ENCODE results near the gene RNF214. TPM values are rescaled to one million over a fixed set of nuclear protein-coding genes. Genes with fewer than 3 reads are reported as not detected.
"Not testable (repeated sequence)": the region's sequence is repeated elsewhere in the genome, so short reads cannot be mapped to it uniquely, and the experiment has no call there.

The RNF214 gene
- polyA plus RNA-seq, 1 donor from 2014 or later = 7.6 TPM

DNA sequence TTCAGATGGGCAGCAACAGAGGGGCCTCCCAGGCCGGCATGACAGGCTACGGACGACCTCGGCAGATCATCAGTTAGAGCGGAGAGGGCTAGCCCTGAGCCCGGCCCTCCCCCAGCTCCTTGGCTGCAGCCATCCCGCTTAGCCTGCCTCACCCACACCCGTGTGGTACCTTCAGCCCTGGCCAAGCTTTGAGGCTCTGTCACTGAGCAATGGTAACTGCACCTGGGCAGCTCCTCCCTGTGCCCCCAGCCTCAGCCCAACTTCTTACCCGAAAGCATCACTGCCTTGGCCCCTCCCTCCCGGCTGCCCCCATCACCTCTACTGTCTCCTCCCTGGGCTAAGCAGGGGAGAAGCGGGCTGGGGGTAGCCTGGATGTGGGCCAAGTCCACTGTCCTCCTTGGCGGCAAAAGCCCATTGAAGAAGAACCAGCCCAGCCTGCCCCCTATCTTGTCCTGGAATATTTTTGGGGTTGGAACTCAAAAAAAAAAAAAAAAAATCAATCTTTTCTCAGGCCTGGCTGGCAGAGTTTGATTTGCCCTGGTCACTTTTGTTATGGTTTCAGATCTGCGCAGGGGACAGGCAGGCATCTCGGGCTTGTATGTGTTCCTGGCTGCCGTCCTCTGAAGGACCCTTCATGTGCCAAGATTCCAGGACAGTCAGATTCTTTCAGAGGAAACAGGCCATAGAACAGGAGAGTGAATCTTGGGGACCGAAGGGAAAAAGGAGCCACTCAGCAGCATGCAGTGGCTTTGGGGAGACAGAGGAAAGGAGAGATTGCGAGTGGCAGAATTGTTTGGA lies 28.0 kb upstream of the RNF214 start:
- TF ChIP-seq POLR2AphosphoS5 (IDR thresholded peaks at IDR 0.05) (no peak), EZH2 (IDR thresholded peaks at IDR 0.05; ENCODE audit: borderline replicate concordance, insufficient read depth, low read length, poor library complexity, severe bottlenecking) (no peak)
- H3K9me3 ChIP-seq (ENCODE audit: low read length) = no peaks in the 10 kb centered on the region
- H3F3A ChIP-seq (ENCODE audit: insufficient read depth, low read length, poor library complexity, severe bottlenecking) = no peaks in the 10 kb centered on the region
- no peaks in the 10 kb centered on the region for H4K20me1 ChIP-seq (ENCODE audit: insufficient read depth)
- H3K27me3 ChIP-seq (ENCODE audit: insufficient read depth, low read depth, low read length) = no peaks in the 10 kb centered on the region
- no peaks in the 10 kb centered on the region for H3K36me3 ChIP-seq (ENCODE audit: insufficient read depth, low read length)
- H3K9ac ChIP-seq (ENCODE audit: low read length) = no peak overlapping the region
- H3K4me3 ChIP-seq (ENCODE audit: low read length) = no peak overlapping the region
- H3K9me2 ChIP-seq (ENCODE audit: insufficient read depth, low read length) = no peaks in the 10 kb centered on the region
- no peak overlapping the region for H3K4me2 ChIP-seq (ENCODE audit: low read length)
- H3K79me2 ChIP-seq (replicated peaks; ENCODE audit: insufficient read depth, low read length) = no peaks in the 10 kb centered on the region
- H2AFZ ChIP-seq (ENCODE audit: low read depth, low read length) = no peak overlapping the region
- no peak overlapping the region for H3K27ac ChIP-seq (ENCODE audit: low read length)

DNA sequence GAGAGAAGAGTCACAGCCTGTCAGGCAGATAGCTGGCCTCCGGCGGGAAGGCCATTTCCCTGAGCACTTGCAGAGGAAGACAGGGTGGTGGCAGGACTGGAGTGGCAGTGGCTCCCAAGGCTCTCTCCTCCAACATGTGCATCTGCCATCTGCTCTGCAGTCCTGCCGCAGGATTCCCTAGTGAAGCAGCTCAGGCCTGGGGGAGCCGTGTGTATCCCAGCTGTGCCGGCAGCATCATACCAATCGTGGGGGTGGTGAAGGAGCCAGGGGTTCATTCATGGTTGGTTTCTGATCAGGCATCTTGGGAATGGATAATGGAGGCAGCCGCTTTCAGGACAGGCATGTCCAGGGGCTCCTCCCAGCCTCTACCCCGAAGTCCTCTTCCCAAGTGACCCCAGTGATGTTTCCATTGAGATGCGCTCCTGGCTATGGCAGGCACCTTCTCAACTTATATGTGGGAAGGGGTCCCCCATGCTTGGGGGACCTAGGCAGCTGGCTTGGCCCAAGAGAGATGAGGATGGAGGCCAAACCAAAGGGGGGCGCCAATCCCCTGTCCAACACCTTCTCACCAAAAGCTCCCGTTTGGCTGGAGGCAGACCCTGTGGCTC lies 27.2 kb upstream of the RNF214 start:
- Histone ChIP-seq H3K4me3 (ENCODE audit: low read length) (no peak overlapping the region), H3K27me3 (ENCODE audit: insufficient read depth, low read depth, low read length) (no peaks in the 10 kb centered on the region), H4K20me1 (ENCODE audit: insufficient read depth) (no peaks in the 10 kb centered on the region), H3K36me3 (ENCODE audit: insufficient read depth, low read length) (no peaks in the 10 kb centered on the region), H3K9me2 (ENCODE audit: insufficient read depth, low read length) (no peaks in the 10 kb centered on the region), H3K79me2 (replicated peaks; ENCODE audit: insufficient read depth, low read length) (no peaks in the 10 kb centered on the region), H3K9ac (ENCODE audit: low read length) (no peak overlapping the region), H3K9me3 (ENCODE audit: low read length) (no peaks in the 10 kb centered on the region), H3F3A (ENCODE audit: insufficient read depth, low read length, poor library complexity, severe bottlenecking) (no peaks in the 10 kb centered on the region), H3K4me2 (ENCODE audit: low read length) (no peak overlapping the region), H2AFZ (ENCODE audit: low read depth, low read length) (no peak overlapping the region), H3K27ac (ENCODE audit: low read length) (no peak overlapping the region)
- TF ChIP-seq MXI1 (conservative IDR thresholded peaks at IDR 0.05; ENCODE audit: poor library complexity, severe bottlenecking) = no peak
- no peak for TF ChIP-seq EP300 (conservative IDR thresholded peaks at IDR 0.05; ENCODE audit: poor library complexity, severe bottlenecking)

DNA sequence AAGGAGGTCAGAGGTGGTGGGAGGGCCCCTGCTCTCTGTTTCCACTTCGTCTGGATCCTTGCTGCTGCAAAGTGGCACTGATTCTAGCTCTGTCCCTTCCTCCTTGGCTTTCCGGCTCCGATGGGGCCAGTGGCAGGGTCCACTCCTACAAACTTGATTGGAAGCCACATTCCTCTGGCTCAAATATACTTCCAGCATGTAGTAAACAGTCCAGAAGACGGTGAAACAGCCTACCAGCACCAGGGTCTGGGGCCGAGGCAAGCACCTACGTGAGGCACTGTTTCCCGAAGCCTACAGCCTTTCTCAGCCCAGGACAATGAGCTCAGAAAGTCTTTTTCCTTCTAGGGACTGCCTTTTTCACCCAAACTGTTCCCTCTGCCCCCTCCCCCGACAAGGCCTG lies 26.4 kb upstream of the RNF214 start:
- not testable (repeated sequence) for H3F3A ChIP-seq (ENCODE audit: insufficient read depth, low read length, poor library complexity, severe bottlenecking); H3K79me2 ChIP-seq (replicated peaks; ENCODE audit: insufficient read depth, low read length); H3K27me3 ChIP-seq (ENCODE audit: insufficient read depth, low read depth, low read length); H4K20me1 ChIP-seq (ENCODE audit: insufficient read depth); H3K36me3 ChIP-seq (ENCODE audit: insufficient read depth, low read length); H3K27ac ChIP-seq (ENCODE audit: low read length); H3K9ac ChIP-seq (ENCODE audit: low read length); H3K9me3 ChIP-seq (ENCODE audit: low read length); H3K4me3 ChIP-seq (ENCODE audit: low read length); H3K4me2 ChIP-seq (ENCODE audit: low read length); H2AFZ ChIP-seq (ENCODE audit: low read depth, low read length); H3K9me2 ChIP-seq (ENCODE audit: insufficient read depth, low read length)

DNA sequence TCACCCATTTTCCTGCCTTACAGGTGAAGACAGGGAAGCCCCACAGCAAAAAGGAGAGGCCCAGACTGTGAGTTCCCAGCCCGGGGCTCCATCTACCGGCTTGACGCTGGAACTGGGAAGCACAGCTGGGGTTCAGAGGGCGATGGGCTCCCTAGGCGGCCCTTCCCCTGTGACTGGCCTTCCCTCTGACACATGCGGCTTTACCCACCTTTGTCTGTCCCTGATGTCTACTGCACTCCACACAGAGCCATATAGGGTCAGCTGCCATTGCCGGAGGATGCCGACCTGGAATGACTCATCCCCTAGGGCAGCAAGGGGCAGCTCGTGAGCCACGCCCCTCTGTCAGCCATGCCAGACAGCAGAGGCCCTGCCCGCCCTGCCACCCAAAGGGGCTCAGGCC lies 25.6 kb upstream of the RNF214 start:
- H3K27ac ChIP-seq (ENCODE audit: low read length); H3K9ac ChIP-seq (ENCODE audit: low read length); H3K4me2 ChIP-seq (ENCODE audit: low read length); H3K9me2 ChIP-seq (ENCODE audit: insufficient read depth, low read length); H3K9me3 ChIP-seq (ENCODE audit: low read length); H3K36me3 ChIP-seq (ENCODE audit: insufficient read depth, low read length); H3F3A ChIP-seq (ENCODE audit: insufficient read depth, low read length, poor library complexity, severe bottlenecking); H3K4me3 ChIP-seq (ENCODE audit: low read length); H3K79me2 ChIP-seq (replicated peaks; ENCODE audit: insufficient read depth, low read length); H2AFZ ChIP-seq (ENCODE audit: low read depth, low read length); H4K20me1 ChIP-seq (ENCODE audit: insufficient read depth); H3K27me3 ChIP-seq (ENCODE audit: insufficient read depth, low read depth, low read length): not testable (repeated sequence)

DNA sequence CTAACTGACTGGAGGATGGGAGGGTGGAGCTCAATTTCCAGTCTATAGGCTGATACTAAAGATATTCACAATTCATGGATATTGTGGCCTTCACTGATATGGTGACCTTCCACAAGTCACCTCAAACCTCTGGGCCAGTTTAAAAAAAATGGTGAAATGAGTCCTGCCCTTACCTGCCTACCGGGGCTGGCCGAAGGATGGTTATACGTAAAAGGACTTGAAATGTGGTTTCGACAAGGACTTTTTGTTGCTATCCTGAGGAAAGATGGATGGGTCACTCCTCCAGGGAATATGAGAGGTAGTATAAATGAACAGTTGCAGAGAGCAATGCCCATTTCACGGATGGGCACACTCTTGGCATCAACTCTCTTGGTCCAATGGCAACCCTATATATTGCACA lies 25.0 kb upstream of the RNF214 start:
- not testable (repeated sequence) for H3K4me2 ChIP-seq (ENCODE audit: low read length); H3K79me2 ChIP-seq (replicated peaks; ENCODE audit: insufficient read depth, low read length); H3F3A ChIP-seq (ENCODE audit: insufficient read depth, low read length, poor library complexity, severe bottlenecking); H3K9me3 ChIP-seq (ENCODE audit: low read length); H3K27me3 ChIP-seq (ENCODE audit: insufficient read depth, low read depth, low read length); H3K9me2 ChIP-seq (ENCODE audit: insufficient read depth, low read length); H3K27ac ChIP-seq (ENCODE audit: low read length); H3K36me3 ChIP-seq (ENCODE audit: insufficient read depth, low read length); H2AFZ ChIP-seq (ENCODE audit: low read depth, low read length); H3K9ac ChIP-seq (ENCODE audit: low read length); H4K20me1 ChIP-seq (ENCODE audit: insufficient read depth); H3K4me3 ChIP-seq (ENCODE audit: low read length)

DNA sequence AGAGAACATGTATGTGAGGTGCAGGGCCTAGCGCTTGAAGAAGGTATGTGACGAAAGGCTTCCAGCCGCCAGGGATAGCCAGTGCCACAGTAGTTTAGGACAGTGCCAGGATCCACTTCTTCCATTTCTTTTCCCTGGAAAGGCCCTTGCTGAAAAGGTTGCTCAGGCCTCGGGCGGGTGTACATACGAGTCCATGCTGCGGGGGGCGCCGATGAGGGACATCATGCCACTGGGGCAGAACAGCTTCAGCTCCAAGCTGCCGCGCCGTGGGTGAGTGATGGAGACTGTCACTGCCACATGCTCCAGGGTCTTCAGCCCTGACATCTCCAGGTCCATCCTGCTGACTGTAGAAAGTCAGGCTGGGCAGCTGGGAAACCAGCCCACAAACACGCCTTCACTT lies 23.8 kb upstream of the RNF214 start:
- H3K27me3 ChIP-seq (ENCODE audit: insufficient read depth, low read depth, low read length); H3K4me2 ChIP-seq (ENCODE audit: low read length); H3K27ac ChIP-seq (ENCODE audit: low read length); H3K9me3 ChIP-seq (ENCODE audit: low read length); H4K20me1 ChIP-seq (ENCODE audit: insufficient read depth); H3F3A ChIP-seq (ENCODE audit: insufficient read depth, low read length, poor library complexity, severe bottlenecking); H3K9ac ChIP-seq (ENCODE audit: low read length); H3K4me3 ChIP-seq (ENCODE audit: low read length); H3K79me2 ChIP-seq (replicated peaks; ENCODE audit: insufficient read depth, low read length); H3K9me2 ChIP-seq (ENCODE audit: insufficient read depth, low read length); H3K36me3 ChIP-seq (ENCODE audit: insufficient read depth, low read length); H2AFZ ChIP-seq (ENCODE audit: low read depth, low read length): not testable (repeated sequence)

DNA sequence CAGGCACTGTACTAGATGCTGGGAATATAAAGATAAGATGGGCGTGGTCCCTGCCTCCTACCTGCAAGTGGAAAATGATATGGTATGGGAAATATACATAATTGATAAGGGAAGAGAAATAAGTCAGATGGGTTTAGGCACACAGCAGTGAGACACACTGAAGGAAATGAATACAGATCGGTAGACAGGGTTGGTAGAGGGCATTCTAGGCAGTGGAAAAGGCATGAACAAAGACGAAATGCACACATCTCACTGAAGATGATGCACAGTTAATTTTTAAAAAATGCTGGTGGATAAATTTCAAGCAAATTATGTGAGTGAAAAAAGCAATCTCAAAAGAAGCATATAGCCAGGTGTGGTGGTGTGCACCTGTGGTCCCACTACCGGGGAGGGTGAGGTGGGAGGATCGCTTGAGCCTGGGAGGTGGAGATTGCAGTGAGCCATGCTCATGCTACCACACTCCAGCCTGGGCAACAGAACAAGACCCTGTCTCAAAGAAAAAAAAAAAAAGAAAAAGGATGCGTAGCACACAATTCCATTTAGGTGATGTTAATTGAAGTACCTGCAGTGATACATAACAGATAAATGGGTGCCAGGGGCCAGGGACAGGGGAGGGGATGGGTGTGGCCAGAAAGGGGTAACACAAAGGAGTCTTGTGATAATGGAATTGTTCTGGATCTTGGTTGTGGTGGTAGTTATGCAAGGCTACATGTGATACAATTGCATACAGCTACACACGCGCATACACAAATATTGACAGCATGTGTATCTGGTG lies 22.9 kb upstream of the RNF214 start:
- not testable (repeated sequence) for H3K9ac ChIP-seq (ENCODE audit: low read length); H3K27me3 ChIP-seq (ENCODE audit: insufficient read depth, low read depth, low read length); H3K27ac ChIP-seq (ENCODE audit: low read length); H4K20me1 ChIP-seq (ENCODE audit: insufficient read depth); H3K9me3 ChIP-seq (ENCODE audit: low read length); H3K9me2 ChIP-seq (ENCODE audit: insufficient read depth, low read length); H3K36me3 ChIP-seq (ENCODE audit: insufficient read depth, low read length); H3K79me2 ChIP-seq (replicated peaks; ENCODE audit: insufficient read depth, low read length); H3F3A ChIP-seq (ENCODE audit: insufficient read depth, low read length, poor library complexity, severe bottlenecking); H2AFZ ChIP-seq (ENCODE audit: low read depth, low read length); H3K4me3 ChIP-seq (ENCODE audit: low read length); H3K4me2 ChIP-seq (ENCODE audit: low read length)
